HL-60 (cell line): Measurements from ENCODE around the gene STAT2.

Experiments
- GABPA ChIP-seq: IDR thresholded peaks from 2 replicates; pipeline ENCODE4 v1.6.1; 2012; ENCODE audit warnings: low read depth
- POLR2AphosphoS5 ChIP-seq: IDR thresholded peaks from 2 replicates; pipeline ENCODE4 v1.6.1; 2012; ENCODE audit warnings: low read depth
- SPI1 ChIP-seq: IDR thresholded peaks from 2 replicates; pipeline ENCODE4 v1.6.1; 2012; ENCODE audit warnings: low read depth, mild to moderate bottlenecking, borderline replicate concordance
- TF ChIP-seq, protein P1 (sequence below): IDR thresholded peaks from one replicate; pipeline ENCODE4 v1.5.1; 2011; ENCODE audit warnings: low read length, control low read depth, inconsistent platforms; ENCODE audit not compliant: insufficient read depth
- TF ChIP-seq, protein P2 (sequence below): IDR thresholded peaks from 2 replicates; pipeline ENCODE4 v1.6.1; 2012; ENCODE audit warnings: low read depth; ENCODE audit not compliant: insufficient replicate concordance

DNA sequence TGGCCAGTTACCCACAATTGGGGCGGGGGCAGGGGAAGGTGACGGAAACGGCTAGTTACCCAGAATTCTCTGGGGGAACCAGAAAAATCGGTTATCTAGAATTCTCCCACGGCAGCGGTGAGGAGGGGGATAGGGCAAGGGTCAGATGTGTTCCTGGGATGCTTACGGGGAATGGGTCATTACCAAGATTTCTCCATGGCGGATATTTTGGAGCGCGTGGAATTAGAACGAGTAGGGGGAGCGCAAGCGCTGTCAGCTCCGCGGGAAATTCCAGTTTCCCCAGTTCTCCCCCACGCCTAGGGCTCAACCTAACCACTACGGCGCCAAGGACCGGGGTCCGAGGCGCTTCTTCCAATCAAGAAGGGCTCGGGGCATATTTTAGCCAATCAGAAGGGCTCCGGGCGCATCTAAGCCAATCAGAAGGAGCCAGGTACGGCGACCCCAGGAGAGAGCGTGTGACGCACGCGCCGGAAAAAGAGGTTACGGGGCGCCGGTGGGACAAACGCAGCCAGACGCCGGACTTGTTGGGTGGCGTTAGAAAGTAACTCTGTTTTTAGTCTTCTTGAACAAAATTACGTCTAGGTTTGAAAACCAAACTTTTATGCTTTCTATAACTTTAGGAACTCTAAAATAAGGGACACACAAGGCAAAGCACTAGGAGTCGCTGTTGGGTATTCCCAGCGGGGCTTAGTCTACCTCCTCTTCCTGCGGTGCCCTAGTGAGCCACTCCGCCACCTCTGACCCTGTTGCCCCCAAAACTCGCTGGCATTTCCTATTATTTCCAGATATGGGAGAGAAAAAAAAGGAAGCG is 26.0 kb downstream of the STAT2 start, which contains the start of gene PAN2:
- TF ChIP-seq, protein P1, sequence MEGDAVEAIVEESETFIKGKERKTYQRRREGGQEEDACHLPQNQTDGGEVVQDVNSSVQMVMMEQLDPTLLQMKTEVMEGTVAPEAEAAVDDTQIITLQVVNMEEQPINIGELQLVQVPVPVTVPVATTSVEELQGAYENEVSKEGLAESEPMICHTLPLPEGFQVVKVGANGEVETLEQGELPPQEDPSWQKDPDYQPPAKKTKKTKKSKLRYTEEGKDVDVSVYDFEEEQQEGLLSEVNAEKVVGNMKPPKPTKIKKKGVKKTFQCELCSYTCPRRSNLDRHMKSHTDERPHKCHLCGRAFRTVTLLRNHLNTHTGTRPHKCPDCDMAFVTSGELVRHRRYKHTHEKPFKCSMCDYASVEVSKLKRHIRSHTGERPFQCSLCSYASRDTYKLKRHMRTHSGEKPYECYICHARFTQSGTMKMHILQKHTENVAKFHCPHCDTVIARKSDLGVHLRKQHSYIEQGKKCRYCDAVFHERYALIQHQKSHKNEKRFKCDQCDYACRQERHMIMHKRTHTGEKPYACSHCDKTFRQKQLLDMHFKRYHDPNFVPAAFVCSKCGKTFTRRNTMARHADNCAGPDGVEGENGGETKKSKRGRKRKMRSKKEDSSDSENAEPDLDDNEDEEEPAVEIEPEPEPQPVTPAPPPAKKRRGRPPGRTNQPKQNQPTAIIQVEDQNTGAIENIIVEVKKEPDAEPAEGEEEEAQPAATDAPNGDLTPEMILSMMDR = peak; percentile 37
- TF ChIP-seq POLR2AphosphoS5 (peak; percentile 89), GABPA (peak; percentile 55; the same call in 1 of the 2 replicates), SPI1 (no peak)
- TF ChIP-seq, protein P2, sequence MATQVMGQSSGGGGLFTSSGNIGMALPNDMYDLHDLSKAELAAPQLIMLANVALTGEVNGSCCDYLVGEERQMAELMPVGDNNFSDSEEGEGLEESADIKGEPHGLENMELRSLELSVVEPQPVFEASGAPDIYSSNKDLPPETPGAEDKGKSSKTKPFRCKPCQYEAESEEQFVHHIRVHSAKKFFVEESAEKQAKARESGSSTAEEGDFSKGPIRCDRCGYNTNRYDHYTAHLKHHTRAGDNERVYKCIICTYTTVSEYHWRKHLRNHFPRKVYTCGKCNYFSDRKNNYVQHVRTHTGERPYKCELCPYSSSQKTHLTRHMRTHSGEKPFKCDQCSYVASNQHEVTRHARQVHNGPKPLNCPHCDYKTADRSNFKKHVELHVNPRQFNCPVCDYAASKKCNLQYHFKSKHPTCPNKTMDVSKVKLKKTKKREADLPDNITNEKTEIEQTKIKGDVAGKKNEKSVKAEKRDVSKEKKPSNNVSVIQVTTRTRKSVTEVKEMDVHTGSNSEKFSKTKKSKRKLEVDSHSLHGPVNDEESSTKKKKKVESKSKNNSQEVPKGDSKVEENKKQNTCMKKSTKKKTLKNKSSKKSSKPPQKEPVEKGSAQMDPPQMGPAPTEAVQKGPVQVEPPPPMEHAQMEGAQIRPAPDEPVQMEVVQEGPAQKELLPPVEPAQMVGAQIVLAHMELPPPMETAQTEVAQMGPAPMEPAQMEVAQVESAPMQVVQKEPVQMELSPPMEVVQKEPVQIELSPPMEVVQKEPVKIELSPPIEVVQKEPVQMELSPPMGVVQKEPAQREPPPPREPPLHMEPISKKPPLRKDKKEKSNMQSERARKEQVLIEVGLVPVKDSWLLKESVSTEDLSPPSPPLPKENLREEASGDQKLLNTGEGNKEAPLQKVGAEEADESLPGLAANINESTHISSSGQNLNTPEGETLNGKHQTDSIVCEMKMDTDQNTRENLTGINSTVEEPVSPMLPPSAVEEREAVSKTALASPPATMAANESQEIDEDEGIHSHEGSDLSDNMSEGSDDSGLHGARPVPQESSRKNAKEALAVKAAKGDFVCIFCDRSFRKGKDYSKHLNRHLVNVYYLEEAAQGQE = no peak
